ENCODE measurements around the gene ANKMY1.

The ANKMY1 gene

GRCh38 chr2:240603846-240604245 lies 46.1 kb upstream of the ANKMY1 start:
- Histone ChIP-seq H3K4me3 (ENCODE audit: severe bottlenecking) (no peak overlapping the region), H3K27ac (ENCODE audit: poor library complexity, severe bottlenecking) (no peak overlapping the region), H3K27me3 (ENCODE audit: insufficient read depth, poor library complexity, severe bottlenecking) (no peaks in the 10 kb centered on the region), H3K9me3 (ENCODE audit: severe bottlenecking) (no peaks in the 10 kb centered on the region), H3K4me1 (ENCODE audit: insufficient read depth, poor library complexity, severe bottlenecking) (no peaks in the 10 kb centered on the region), H3K36me3 (ENCODE audit: low read depth) (no peaks in the 10 kb centered on the region)
- ATAC-seq (ENCODE audit: low read depth) = no peak
- no peak for TF ChIP-seq CTCF (IDR thresholded peaks at IDR 0.05; ENCODE audit: poor library complexity, severe bottlenecking)
- DNase-seq (ENCODE audit: low spot score) = peak; percentile 46

GRCh38 chr2:240603081-240603835 lies 45.5 kb upstream of the ANKMY1 start:
- no peaks in the 10 kb centered on the region for H3K9me3 ChIP-seq (ENCODE audit: severe bottlenecking)
- H3K4me1 ChIP-seq (ENCODE audit: insufficient read depth, poor library complexity, severe bottlenecking) = no peaks in the 10 kb centered on the region
- H3K36me3 ChIP-seq (ENCODE audit: low read depth) = no peaks in the 10 kb centered on the region
- DNase-seq (ENCODE audit: low spot score) = peak; percentile 31
- no peak for ATAC-seq (ENCODE audit: low read depth)
- H3K4me3 ChIP-seq (ENCODE audit: severe bottlenecking) = no peak overlapping the region
- H3K27ac ChIP-seq (ENCODE audit: poor library complexity, severe bottlenecking) = no peak overlapping the region
- H3K27me3 ChIP-seq (ENCODE audit: insufficient read depth, poor library complexity, severe bottlenecking) = no peaks in the 10 kb centered on the region
- no peak for TF ChIP-seq CTCF (IDR thresholded peaks at IDR 0.05; ENCODE audit: poor library complexity, severe bottlenecking)

DNA sequence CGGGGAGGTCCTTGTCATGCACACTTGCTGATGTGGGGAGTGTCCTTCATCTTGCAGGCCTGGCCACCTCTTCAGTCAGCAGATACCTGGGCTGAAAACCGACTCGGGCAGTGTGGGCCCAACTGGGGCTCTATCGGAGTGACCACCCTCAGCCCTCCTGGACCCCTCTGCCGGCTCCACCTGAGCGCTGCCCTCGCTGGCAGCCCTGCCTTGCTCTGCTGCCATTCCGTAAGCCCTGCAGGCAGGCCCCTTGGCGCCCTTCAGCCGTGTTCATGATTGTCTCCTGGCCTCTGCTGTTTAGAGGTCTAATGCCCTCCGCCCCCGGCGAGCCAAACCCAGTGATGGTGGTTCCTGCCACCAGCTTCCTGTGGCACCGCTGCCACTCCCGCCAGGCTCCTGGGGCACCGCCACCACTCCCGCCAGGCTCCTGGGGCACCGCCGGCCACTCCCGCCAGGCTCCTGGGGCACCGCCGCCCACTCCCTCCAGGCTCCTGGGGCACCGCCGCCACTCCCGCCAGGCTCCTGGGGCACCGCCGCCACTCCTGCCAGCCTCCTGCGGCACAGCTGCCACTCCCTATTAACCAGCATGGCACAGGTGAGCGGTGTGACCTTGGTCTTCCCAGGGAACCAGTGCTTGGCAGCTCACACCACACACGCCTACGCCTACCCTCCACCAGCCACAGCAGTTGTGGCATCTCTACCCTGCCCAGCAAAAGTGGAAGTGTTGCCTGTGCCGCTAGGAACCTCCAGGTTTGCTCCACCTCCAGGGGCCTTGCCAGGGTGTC lies 44.7 kb upstream of the ANKMY1 start:
- TF ChIP-seq CTCF (IDR thresholded peaks at IDR 0.05; ENCODE audit: poor library complexity, severe bottlenecking) = no peak
- no peak for ATAC-seq (ENCODE audit: low read depth)
- H3K27ac ChIP-seq (ENCODE audit: poor library complexity, severe bottlenecking) = no peak overlapping the region
- no peak overlapping the region for H3K4me3 ChIP-seq (ENCODE audit: severe bottlenecking)
- H3K4me1 ChIP-seq (ENCODE audit: insufficient read depth, poor library complexity, severe bottlenecking) = no peaks in the 10 kb centered on the region
- no peaks in the 10 kb centered on the region for H3K9me3 ChIP-seq (ENCODE audit: severe bottlenecking)
- H3K36me3 ChIP-seq (ENCODE audit: low read depth) = no peaks in the 10 kb centered on the region
- no peaks in the 10 kb centered on the region for H3K27me3 ChIP-seq (ENCODE audit: insufficient read depth, poor library complexity, severe bottlenecking)
- DNase-seq (ENCODE audit: low spot score) = peak; percentile 38

- H3K27ac ChIP-seq (ENCODE audit: poor library complexity, severe bottlenecking) = no peak overlapping the region
- no peak for ATAC-seq (ENCODE audit: low read depth)
- TF ChIP-seq CTCF (IDR thresholded peaks at IDR 0.05; ENCODE audit: poor library complexity, severe bottlenecking) = no peak
These were observed 44.0 kb upstream of the ANKMY1 start for GRCh38 chr2:240601831-240602160.

More at GRCh38 chr2:240601831-240602160, 44.0 kb upstream of the ANKMY1 start:
- DNase-seq (ENCODE audit: low spot score) = peak; percentile 50
- no peaks in the 10 kb centered on the region for H3K36me3 ChIP-seq (ENCODE audit: low read depth)
- H3K9me3 ChIP-seq (ENCODE audit: severe bottlenecking) = no peaks in the 10 kb centered on the region
- H3K4me1 ChIP-seq (ENCODE audit: insufficient read depth, poor library complexity, severe bottlenecking) = no peaks in the 10 kb centered on the region
- H3K4me3 ChIP-seq (ENCODE audit: severe bottlenecking) = no peak overlapping the region
- no peaks in the 10 kb centered on the region for H3K27me3 ChIP-seq (ENCODE audit: insufficient read depth, poor library complexity, severe bottlenecking)

All from RWPE2 (cell line).